IMR-90 (cell line): ENCODE data around the gene NFATC3. TPM values are rescaled to one million over a fixed set of nuclear protein-coding genes. Genes with fewer than 3 reads are reported as not detected.

ENCODE experiments used
- ATAC-seq: fragments of 200-7000 bp; cut with Tn5 transposase; 2 replicates; pipeline ENCODE4 v1.9.1; 2020; ENCODE audit warnings: low read depth, mild to moderate bottlenecking, moderate library complexity
- BruUV-seq: library from RNA; stranded (reverse); fragments of 400-500 nt; replicated peaks from 2 replicates; lab custom pipeline; 2021; lab: Mats Ljungman, UMichigan
- CTCF ChIA-PET: fragments of 300-600 bp; formaldehyde crosslinking; extraction: SDS; loops from one replicate; lab custom pipeline; 2021; ENCODE audit warnings: antibody characterized with exemption; lab: Yijun Ruan, JAX
- POLR2A ChIA-PET: fragments of 300-600 bp; sonication (Branson Sonifier 250); formaldehyde crosslinking; loops from one replicate; lab custom pipeline; 2022; ENCODE audit warnings: antibody characterized with exemption; ENCODE audit not compliant: unreplicated experiment; lab: Charles Lee
- DNase-seq: peaks from one replicate; pipeline ENCODE4 v3.0.0; 2013
- H2AFZ ChIP-seq: replicated peaks from 2 replicates; pipeline ENCODE3; 2013; ENCODE audit warnings: low read length, mild to moderate bottlenecking; ENCODE audit not compliant: poor library complexity
- H2AK5ac ChIP-seq: 2 replicates; pipeline ENCODE4 v1.6.1; 2013; ENCODE audit warnings: low read depth, low read length, inconsistent platforms
- H2AK9ac ChIP-seq: replicated peaks from 2 replicates; pipeline ENCODE3; 2013; ENCODE audit warnings: mild to moderate bottlenecking, low read depth, low read length, moderate library complexity; ENCODE audit not compliant: poor library complexity
- H2BK120ac ChIP-seq: 2 replicates; pipeline ENCODE4 v1.6.1; 2013; ENCODE audit warnings: low read depth, low read length, inconsistent platforms
- H2BK15ac ChIP-seq: 3 replicates; pipeline ENCODE4 v1.6.1; 2013; ENCODE audit warnings: low read depth, low read length, inconsistent platforms
- H2BK20ac ChIP-seq: 2 replicates; pipeline ENCODE4 v1.6.1; 2013; ENCODE audit warnings: low read depth, mild to moderate bottlenecking, inconsistent platforms, low read length, moderate library complexity
- H2BK5ac ChIP-seq: 2 replicates; pipeline ENCODE4 v1.6.1; 2013; ENCODE audit warnings: mild to moderate bottlenecking, low read depth, low read length, inconsistent platforms; ENCODE audit not compliant: poor library complexity, severe bottlenecking
- H3K14ac ChIP-seq: replicated peaks from 2 replicates; pipeline ENCODE4 v1.6.1; 2013; ENCODE audit warnings: low read depth, low read length, inconsistent platforms
- H3K18ac ChIP-seq: 2 replicates; pipeline ENCODE4 v1.6.1; 2013; ENCODE audit warnings: low read depth, low read length, control low read depth
- H3K23ac ChIP-seq: 2 replicates; pipeline ENCODE4 v1.6.1; 2013; ENCODE audit warnings: low read depth, low read length, inconsistent platforms
- H3K27ac ChIP-seq: 2 replicates; pipeline ENCODE4 v1.5.1; 2013; ENCODE audit warnings: mild to moderate bottlenecking, control low read depth, low read length; ENCODE audit not compliant: insufficient read depth
- H3K27me3 ChIP-seq: 2 replicates; pipeline ENCODE4 v1.6.1; 2013; ENCODE audit warnings: low read length; ENCODE audit not compliant: control insufficient read depth, insufficient read depth
- H3K36me3 ChIP-seq: 2 replicates; pipeline ENCODE4 v1.6.1; 2013; ENCODE audit warnings: low read length, mixed read lengths; ENCODE audit not compliant: control insufficient read depth, insufficient read depth
- H3K4ac ChIP-seq: 2 replicates; pipeline ENCODE4 v1.6.1; 2013; ENCODE audit warnings: low read depth, low read length, inconsistent platforms
- H3K4me1 ChIP-seq: 2 replicates; pipeline ENCODE4 v1.6.1; 2013; ENCODE audit warnings: low read length, mixed read lengths; ENCODE audit not compliant: control insufficient read depth, insufficient read depth
- H3K4me2 ChIP-seq: 2 replicates; pipeline ENCODE4 v1.6.1; 2013; ENCODE audit warnings: low read depth, mild to moderate bottlenecking, control low read depth, low read length, moderate library complexity
- H3K4me3 ChIP-seq: 2 replicates; pipeline ENCODE4 v1.5.1; 2013; ENCODE audit warnings: low read depth, mild to moderate bottlenecking, control low read depth, low read length, moderate library complexity; ENCODE audit not compliant: insufficient read depth
- H3K56ac ChIP-seq: 2 replicates; pipeline ENCODE4 v1.6.1; 2013; ENCODE audit warnings: low read length, inconsistent platforms; ENCODE audit not compliant: insufficient read depth; ENCODE audit errors: extremely low read depth
- H3K79me1 ChIP-seq, 2 experiments: 2 replicates each; pipeline ENCODE4 v1.6.1; 2013; ENCODE audit warnings: low read length in 2 of 2, inconsistent platforms in 1 of 2, low read depth in 1 of 2
- H3K9ac ChIP-seq: 2 replicates; pipeline ENCODE4 v1.6.1; 2013; ENCODE audit warnings: low read depth, low read length, control low read depth
- H3K9me1 ChIP-seq: 2 replicates; pipeline ENCODE4 v1.6.1; 2013; ENCODE audit warnings: low read length, inconsistent platforms; ENCODE audit not compliant: insufficient read depth
- H3K9me3 ChIP-seq: 2 replicates; pipeline ENCODE4 v1.6.1; 2013; ENCODE audit warnings: low read length; ENCODE audit not compliant: control insufficient read depth, insufficient read depth
- H4K20me1 ChIP-seq: 2 replicates; pipeline ENCODE4 v1.6.1; 2013; ENCODE audit warnings: low read length, inconsistent platforms; ENCODE audit not compliant: insufficient read depth
- H4K5ac ChIP-seq: 2 replicates; pipeline ENCODE4 v1.6.1; 2013; ENCODE audit warnings: mild to moderate bottlenecking, low read depth, low read length, control low read depth
- H4K8ac ChIP-seq, 2 experiments: 2 replicates each; pipeline ENCODE4 v1.6.1; 2013; ENCODE audit warnings: low read depth in 2 of 2, low read length in 2 of 2, control low read depth in 1 of 2, inconsistent platforms in 1 of 2
- H4K91ac ChIP-seq: 2 replicates; pipeline ENCODE4 v1.6.1; 2013; ENCODE audit warnings: low read depth, low read length, inconsistent platforms; ENCODE audit not compliant: insufficient read depth
- MAFK ChIP-seq: IDR thresholded peaks from 2 replicates; pipeline ENCODE4 v1.6.1; 2012; ENCODE audit warnings: low read depth, low read length, improper control_type of control experiment
- USF2 ChIP-seq: fragments of 150-350 bp; IDR thresholded peaks from 2 replicates; pipeline ENCODE4 v1.6.1; 2017; ENCODE audit warnings: mild to moderate bottlenecking, antibody characterized with exemption, low read length, low read depth
- WGBS, 2 experiments: methylation state at CpG; one replicate each; pipeline versions ENCODE4 v1.1.5 to v1.1.7; 2013; ENCODE audit warnings: missing lambda C conversion rate in 2 of 2; ENCODE audit not compliant: insufficient read length in 1 of 2; ENCODE audit errors: extremely low coverage in 2 of 2; 5-methylcytosine and 5-hydroxymethylcytosine counted together
- dilution Hi-C: fragments of 300-500 bp; cut with HindIII; formaldehyde crosslinking; loops from one replicate; pipeline ENCODE4 v1.14.3; 2018; ENCODE audit warnings: low sequenced_read_pairs; ENCODE audit not compliant: unreplicated experiment
- in situ Hi-C: fragments of 300-500 bp; cut with MboI; formaldehyde crosslinking; loops from 3 replicates; pipeline ENCODE4 v1.14.3; 2019; ENCODE audit warnings: low sequenced_read_pairs, inconsistent platforms, mixed read lengths
- intact Hi-C: fragments of 100-400 bp; cut with micrococcal nuclease; formaldehyde crosslinking; loops from 2 replicates; pipeline ENCODE4 v1.10.0; 2022
- polyA plus RNA-seq, 3 experiments: library from polyadenylated mRNA; depleted of rRNA; stranded (reverse); fragments of >200 nt; gene quantifications; 2 replicates each; pipeline ENCODE4 v1.2.3, GENCODE V29; 2012; ENCODE audit warnings: low replicate concordance in 1 of 3
- total RNA-seq: library from RNA; depleted of rRNA; stranded (reverse); fragments of >200 nt; gene quantifications from 2 replicates; pipeline ENCODE4 v1.2.3, GENCODE V29; 2012

Gene NFATC3
- total and polyA plus RNA-seq, 2 of the 4 experiments (the other 2 are of a cell fraction), result 6.3 to 21.5 TPM

DNA sequence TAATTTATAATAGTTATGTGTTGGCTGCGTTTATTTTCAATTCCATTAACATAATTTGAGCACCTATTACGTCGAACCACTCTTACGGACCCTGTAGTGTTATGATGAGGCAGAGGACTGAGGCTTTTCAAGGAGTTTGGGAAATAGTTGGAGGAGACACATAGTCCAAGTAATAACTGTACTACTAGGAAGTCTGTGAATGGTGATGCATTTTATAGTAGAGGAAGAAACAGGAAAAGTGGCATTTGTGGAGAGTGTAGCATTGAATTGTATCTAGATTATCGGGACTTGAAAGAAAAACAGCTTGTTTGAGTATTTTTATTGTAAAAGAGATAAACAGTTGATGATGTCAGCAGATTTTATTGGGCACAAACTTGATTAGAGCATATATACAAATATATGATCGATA, 1.7 kb downstream of the NFATC3 start:
- no peak overlapping the region for H2BK15ac ChIP-seq
- H3K4me2 ChIP-seq, result peak overlapping the region; percentile 99
- TF ChIP-seq MAFK (peak; percentile 96), USF2 (no peak)
- peaks cover 10 to 43% of the 10 kb centered on the region in 2 experiments; a peak in 3 of 4 replicates for H3K79me1 ChIP-seq
- H3K14ac ChIP-seq, result 0 out of 2 replicates have a peak overlapping the region, but pooled peaks have one; percentile 3
- no peaks in the 10 kb centered on the region for H3K27me3 ChIP-seq
- H3K23ac ChIP-seq, result no peak overlapping the region
- H3K4ac ChIP-seq, result no peak overlapping the region
- H3K9ac ChIP-seq, result peak overlapping the region; percentile 55; the same call in 1 of the 2 replicates
- ChIA-PET POLR2A (interaction anchor here (0.6 to 0.7 kb wide), 2 partner anchors 152 to 649 kb away, joined by 3 to 4 read pairs; no protein-coding TSS in a partner anchor), CTCF (no interaction called here)
- H4K8ac ChIP-seq, result no peak overlapping the region
- no peak overlapping the region for H2AK9ac ChIP-seq
- no peak overlapping the region for H2AFZ ChIP-seq
- DNase-seq, result no peak
- peaks cover 12% of the 10 kb centered on the region for H3K4me1 ChIP-seq
- dilution Hi-C loops, result no loop called here
- BruUV-seq, result no TSS peak
- peak overlapping the region; percentile 29; the same call in 1 of the 2 replicates for H3K56ac ChIP-seq
- no peak overlapping the region for H3K27ac ChIP-seq
- H3K18ac ChIP-seq, result no peak overlapping the region; the same call in 1 of the 2 replicates
- H3K9me1 ChIP-seq, result peaks cover 15% of the 10 kb centered on the region; the same call in 1 of the 2 replicates
- in situ Hi-C loops, result no loop called here
- H2BK5ac ChIP-seq, result no peak overlapping the region
- intact Hi-C loops, result loop anchor here (2.0 to 10.0 kb wide), 2 partner anchors 30 to 238 kb away; no protein-coding TSS in a partner anchor
- H2BK20ac ChIP-seq, result no peak overlapping the region
- no peak overlapping the region for H2AK5ac ChIP-seq
- H3K4me3 ChIP-seq, result peak overlapping the region; percentile 99
- H3K36me3 ChIP-seq, result no peaks in the 10 kb centered on the region
- H2BK120ac ChIP-seq, result no peak overlapping the region
- H4K20me1 ChIP-seq, result peaks cover 8% of the 10 kb centered on the region; the same call in 1 of the 2 replicates
- no peak overlapping the region for H4K91ac ChIP-seq
- no peak overlapping the region for H4K5ac ChIP-seq
- no peaks in the 10 kb centered on the region for H3K9me3 ChIP-seq
- 0% methylated on average over 1 of the region's 6 CpGs; no CpG with 5 or more reads in 1 of the 2 experiments for WGBS, 2 experiments
- no peak for ATAC-seq
